GM08714 (cell line): ENCODE results near the gene LRRC27.
"Not testable (repeated sequence)": the region's sequence is repeated elsewhere in the genome, so short reads cannot be mapped to it uniquely, and the experiment has no call there.

ENCODE experiments used
- H3K4me3 ChIP-seq: fragments of 200-500 bp; sonication (Bioruptor generic); 2 replicates; pipeline ENCODE4 v1.5.1; 2014; ENCODE audit warnings: mild to moderate bottlenecking, low read length, inconsistent platforms
- ZNF274 ChIP-seq: IDR thresholded peaks from 2 replicates; pipeline ENCODE4 v1.6.1; 2012; ENCODE audit warnings: mild to moderate bottlenecking, low read depth, low read length

Gene LRRC27

GRCh38 chr10:132370426-132371340 is 38.7 kb downstream of the LRRC27 start:
- H3K4me3 ChIP-seq = no peak overlapping the region
- no peak for TF ChIP-seq ZNF274

DNA sequence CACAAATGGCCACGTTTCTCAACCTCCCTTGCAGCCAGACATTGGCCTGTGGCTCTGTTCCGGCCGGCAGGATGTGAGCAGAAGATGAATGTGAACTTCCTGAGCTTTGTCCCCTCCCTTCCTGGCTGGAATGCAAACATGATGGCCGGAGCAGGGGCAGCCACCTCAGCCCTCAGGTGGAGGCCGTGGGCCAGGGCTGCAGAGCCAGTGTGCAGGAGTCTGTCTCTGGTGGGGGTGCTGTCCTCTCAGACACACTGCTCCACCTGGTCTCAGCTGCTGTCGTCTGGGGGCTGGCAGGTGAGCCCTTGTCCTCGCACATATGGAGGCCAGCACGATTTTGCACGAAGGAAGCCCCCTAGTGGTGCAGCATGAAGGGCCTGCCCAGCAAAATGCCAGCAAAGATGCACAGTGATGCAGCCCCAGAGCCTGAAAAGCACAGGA is 39.7 kb downstream of the LRRC27 start:
- no peak for TF ChIP-seq ZNF274

DNA sequence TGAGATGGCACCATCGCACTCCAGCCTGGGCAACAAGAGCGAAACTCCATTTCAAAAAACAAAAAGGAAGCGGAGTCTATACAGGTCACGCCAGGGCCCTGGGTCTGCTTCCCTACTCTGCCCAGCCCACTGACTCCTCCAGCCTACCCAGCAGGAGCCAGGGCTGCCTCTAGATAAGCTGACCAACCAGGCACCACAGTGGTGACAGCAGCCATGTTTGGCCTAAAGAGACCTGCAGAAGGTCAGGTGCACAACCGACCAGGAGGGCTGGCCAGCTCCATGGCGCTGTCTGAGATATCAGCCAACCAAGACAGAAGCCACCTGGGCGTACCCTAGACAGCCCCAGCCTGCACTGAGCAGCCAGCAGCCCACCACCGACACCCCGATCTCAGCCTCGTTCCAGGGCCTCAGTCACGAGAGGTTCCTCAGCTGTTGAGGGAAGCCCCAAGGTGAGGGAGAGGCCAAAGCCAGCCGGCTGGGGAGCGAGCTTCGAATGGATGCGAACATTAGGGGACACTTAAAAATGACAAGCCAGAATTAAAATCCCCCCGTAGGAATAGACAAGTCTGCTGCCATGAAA is 40.6 kb downstream of the LRRC27 start:
- H3K4me3 ChIP-seq = no peak overlapping the region
- no peak for TF ChIP-seq ZNF274

More for the DNA sequence above, 39.7 kb downstream of the LRRC27 start:
- H3K4me3 ChIP-seq = no peak overlapping the region

DNA sequence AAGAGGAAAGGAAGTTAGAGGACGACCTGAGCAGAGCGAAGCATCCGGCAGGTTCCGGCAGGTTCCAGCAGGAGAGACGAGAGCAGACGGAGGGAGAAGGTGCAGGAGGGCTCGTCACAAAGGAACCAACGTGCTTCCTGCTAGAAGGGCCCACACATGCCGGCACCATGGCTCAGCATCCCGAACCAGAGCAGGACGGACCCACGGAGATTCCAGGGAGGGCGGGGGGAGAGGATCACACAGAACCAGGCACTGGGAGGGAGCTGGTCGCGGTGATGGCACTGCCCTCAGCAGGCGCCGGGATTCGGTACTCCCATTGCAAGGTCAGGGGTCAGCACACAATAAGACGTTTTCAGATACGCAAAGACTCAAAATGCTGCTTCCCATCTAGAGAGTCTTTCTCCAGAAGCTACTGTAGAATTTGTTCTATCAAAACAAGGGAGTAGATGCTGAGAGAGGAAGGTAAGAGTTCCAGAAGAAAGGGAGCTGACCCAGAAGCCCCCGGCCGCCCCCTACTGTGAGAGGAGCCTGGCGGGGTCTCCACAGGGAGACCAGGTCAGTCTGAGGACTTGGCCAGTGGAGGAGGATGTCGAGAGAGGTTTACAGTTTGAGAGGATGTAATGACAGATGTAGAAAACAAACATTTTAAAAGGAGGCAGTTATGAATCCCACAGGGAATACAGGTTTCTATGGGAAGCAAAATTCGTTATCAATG is 41.4 kb downstream of the LRRC27 start:
- no peak for TF ChIP-seq ZNF274
- H3K4me3 ChIP-seq = no peak overlapping the region

GRCh38 chr10:132374176-132374575 is 42.2 kb downstream of the LRRC27 start:
- no peak for TF ChIP-seq ZNF274
- H3K4me3 ChIP-seq = no peak overlapping the region

GRCh38 chr10:132374612-132375011 is 42.6 kb downstream of the LRRC27 start:
- TF ChIP-seq ZNF274 = no peak
- no peak overlapping the region for H3K4me3 ChIP-seq

GRCh38 chr10:132375116-132375794 is 43.3 kb downstream of the LRRC27 start:
- no peak overlapping the region for H3K4me3 ChIP-seq
- no peak for TF ChIP-seq ZNF274

DNA sequence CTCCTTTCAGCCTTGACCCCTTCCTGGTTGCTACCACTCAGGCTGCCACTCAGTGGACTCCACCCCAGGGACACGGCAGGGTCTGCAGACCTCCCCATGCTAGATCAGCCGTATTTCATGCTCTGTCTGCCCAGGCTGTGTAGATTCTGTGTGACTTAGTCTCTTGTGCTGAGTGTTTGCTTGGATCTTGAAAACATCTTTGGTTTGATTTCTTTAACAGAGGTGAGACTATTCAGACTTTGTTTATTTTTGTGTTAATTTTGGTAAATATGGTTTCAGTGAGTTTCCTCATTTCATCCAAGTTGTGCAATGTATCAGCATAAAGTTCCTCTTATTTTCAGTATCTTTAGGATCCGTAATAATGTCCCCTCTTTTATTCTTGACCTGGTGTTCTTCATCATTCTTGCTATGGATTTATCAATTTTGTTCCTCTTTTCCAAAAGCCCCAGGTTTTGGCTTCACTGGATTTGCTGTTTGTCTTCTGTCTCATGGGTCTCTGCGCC is 43.9 kb downstream of the LRRC27 start:
- no peak overlapping the region for H3K4me3 ChIP-seq
- TF ChIP-seq ZNF274 = no peak

DNA sequence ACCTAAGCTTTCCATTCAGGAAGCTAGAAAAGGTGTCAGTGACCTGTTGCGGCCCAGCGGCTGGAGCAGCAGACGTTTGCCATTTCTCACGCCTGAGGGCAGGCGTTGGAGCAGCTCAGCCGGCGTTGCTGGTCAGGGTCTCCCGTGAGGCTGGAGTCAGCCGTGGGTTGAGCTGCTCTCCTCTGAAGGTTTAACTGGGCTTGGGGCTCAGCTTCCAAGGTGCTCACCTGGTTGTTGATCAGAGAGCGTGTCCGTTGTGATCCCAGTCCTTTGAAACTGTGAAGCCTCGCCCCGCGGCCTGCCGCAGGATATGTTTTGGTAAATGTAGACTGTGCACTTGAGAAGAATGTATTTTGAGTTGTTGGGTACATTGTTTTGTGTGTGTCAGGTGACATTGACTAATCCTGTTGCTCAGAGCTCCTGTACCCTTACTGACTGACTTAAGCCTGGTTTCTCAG is 44.4 kb downstream of the LRRC27 start:
- H3K4me3 ChIP-seq = no peak overlapping the region
- no peak for TF ChIP-seq ZNF274

DNA sequence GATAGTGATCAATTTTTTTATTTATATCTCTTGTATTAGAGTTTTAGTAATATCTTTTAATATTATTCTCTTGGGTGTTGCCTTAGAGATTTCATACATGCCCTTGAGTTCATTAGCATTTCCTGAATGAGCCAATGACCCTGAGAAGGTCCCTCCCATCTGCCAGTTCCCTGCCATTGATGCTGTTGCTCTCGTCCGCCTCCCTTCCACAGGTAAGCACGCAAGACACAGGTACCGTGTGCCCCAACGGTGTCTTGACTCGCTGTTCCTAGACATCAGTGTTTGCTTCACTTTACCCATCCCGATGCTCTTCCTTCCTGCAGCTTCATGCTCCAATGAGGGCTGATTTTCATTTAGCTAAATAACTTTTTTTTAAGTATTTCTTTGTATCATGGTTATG is 45.3 kb downstream of the LRRC27 start:
- no peak for TF ChIP-seq ZNF274

DNA sequence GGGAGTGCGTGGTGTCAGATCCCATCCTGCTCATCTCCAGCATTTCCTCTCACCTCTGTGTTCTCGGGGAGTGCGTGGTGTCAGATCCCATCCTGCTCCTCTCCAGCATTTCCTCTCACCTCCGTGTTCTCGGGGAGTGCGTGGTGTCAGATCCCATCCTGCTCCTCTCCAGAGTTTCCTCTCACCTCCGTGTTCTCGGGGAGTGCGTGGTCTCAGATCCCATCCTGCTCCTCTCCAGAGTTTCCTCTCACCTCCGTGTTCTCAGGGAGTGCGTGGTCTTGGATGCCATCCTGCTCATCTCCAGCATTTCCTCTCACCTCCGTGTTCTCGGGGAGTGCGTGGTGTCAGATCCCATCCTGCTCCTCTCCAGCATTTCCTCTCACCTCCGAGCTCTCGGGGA is 47.0 kb downstream of the LRRC27 start:
- not testable (repeated sequence) for H3K4me3 ChIP-seq

More for the DNA sequence above, 45.3 kb downstream of the LRRC27 start:
- no peak overlapping the region for H3K4me3 ChIP-seq

DNA sequence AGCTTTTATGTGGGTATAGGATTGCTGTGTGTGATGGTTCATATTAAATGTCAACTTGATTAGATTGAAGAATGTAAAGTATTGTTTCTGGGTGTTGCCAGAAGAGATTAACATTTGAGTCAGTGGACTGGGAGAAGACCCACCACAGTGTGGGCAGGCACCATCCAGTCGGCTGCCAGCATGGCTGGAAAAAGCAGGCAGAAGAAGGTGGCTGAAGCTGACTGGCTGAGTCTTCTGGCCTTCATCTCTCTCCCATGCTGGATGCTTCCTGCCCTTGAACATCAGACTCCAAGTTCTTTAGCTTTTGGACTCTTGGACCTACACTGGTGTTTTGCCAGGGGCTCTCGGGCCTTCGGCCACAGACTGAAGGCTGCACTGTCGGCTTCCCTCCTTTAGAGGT is 49.0 kb downstream of the LRRC27 start:
- not testable (repeated sequence) for H3K4me3 ChIP-seq

GRCh38 chr10:132381741-132382140 is 49.7 kb downstream of the LRRC27 start:
- H3K4me3 ChIP-seq = no peak overlapping the region
- no peak for TF ChIP-seq ZNF274

DNA sequence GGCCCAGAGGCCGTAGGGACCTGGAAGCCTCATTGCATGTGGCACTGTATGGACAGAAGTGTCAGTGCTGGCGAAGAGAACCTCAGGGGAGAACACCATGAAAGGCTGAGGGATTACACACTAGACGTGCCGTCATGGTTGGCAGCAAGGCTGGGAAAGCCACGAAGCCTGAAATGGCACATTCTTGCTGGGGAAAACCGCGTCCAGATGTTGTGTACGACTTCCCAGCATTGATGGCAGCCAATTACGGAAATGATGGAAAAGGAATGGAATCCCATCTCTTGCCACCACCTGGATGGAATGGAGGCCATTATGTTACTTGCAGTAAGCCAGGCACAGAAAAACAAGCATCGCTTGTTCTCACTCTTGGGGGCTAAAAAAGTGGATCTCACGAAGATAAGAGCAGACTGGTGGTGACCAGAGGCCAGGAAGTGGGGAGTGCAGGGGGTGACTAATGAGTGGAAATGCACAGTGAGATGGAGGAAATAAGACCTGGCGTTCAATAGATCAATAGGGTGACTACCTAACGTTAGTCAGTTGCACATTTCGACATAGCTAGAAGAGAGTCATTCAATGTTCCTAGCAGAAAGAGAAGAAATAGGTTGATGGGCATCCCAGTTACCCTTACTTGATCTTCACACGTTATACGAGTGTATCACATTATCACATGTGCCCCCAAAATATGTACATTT is 50.4 kb downstream of the LRRC27 start:
- H3K4me3 ChIP-seq = no peak overlapping the region
- TF ChIP-seq ZNF274 = no peak
